Body of pancreas (tissue), 4 donors: Measurements from ENCODE around the gene FBXO27.

ENCODE experiments used
- CTCF ChIP-seq, 7 experiments: fragments of 450-650 bp in 4 of 7; fragments of 200-600 bp in 3 of 7; sonication (generic) in 3 of 7; IDR thresholded peaks; one replicate each; pipeline ENCODE4 v1.5.1; 2016 to 2019; ENCODE audit warnings: antibody characterized with exemption in 7 of 7
- POLR2A ChIP-seq, 3 donors: fragments of 450-650 bp; IDR thresholded peaks; one replicate each; pipeline ENCODE4 v1.6.1; 2016; ENCODE audit warnings: antibody characterized with exemption in 3 of 3, mild to moderate bottlenecking in 2 of 3

GRCh38 chr19:39017026-39017425, 15.3 kb downstream of the FBXO27 start:
- no peak for TF ChIP-seq CTCF (IDR thresholded peaks at IDR 0.05)
- TF ChIP-seq POLR2A (IDR thresholded peaks at IDR 0.05), result no peak
